Endothelial cell (in vitro differentiated cells): ENCODE measurements around the gene ALPI. TPM values are rescaled to one million over a fixed set of nuclear protein-coding genes. Genes with fewer than 3 reads are reported as not detected.

Experiments
- DNase-seq: peaks from one replicate; pipeline ENCODE4 v3.0.0; 2021; ENCODE audit warnings: low spot score
- H3K27ac Mint-ChIP-seq: one replicate; pipeline ENCODE4 v1.8.0; 2021; ENCODE audit warnings: mixed read lengths, inconsistent platforms; ENCODE audit not compliant: unreplicated experiment
- H3K27me3 Mint-ChIP-seq: one replicate; pipeline ENCODE4 v1.8.0; 2021; ENCODE audit warnings: mild to moderate bottlenecking, moderate library complexity, mixed read lengths, inconsistent platforms; ENCODE audit not compliant: unreplicated experiment
- H3K36me3 Mint-ChIP-seq: one replicate; pipeline ENCODE4 v1.8.0; 2021; ENCODE audit warnings: mild to moderate bottlenecking, low read depth, mixed read lengths, inconsistent platforms; ENCODE audit not compliant: unreplicated experiment
- H3K4me1 Mint-ChIP-seq: one replicate; pipeline ENCODE4 v1.8.0; 2021; ENCODE audit warnings: mild to moderate bottlenecking, mixed read lengths, inconsistent platforms; ENCODE audit not compliant: unreplicated experiment
- H3K4me3 Mint-ChIP-seq: one replicate; pipeline ENCODE4 v1.8.0; 2021; ENCODE audit warnings: mild to moderate bottlenecking, mixed read lengths, inconsistent platforms; ENCODE audit not compliant: unreplicated experiment
- H3K9me3 Mint-ChIP-seq: one replicate; pipeline ENCODE4 v1.8.0; 2021; ENCODE audit warnings: mixed read lengths, inconsistent platforms; ENCODE audit not compliant: unreplicated experiment
- total RNA-seq: library from RNA; stranded (reverse); fragmentation: NEBNext Ultra II Directional; extraction: Animal tissue kit (Norgen Biotek cat#: 25700); gene quantifications from one replicate; pipeline ENCODE4 v1.2.1, GENCODE V29; 2021; ENCODE audit not compliant: unreplicated experiment
- TF ChIP-seq, protein P1 (sequence below): fragments of 200-600 bp; sonication (generic); IDR thresholded peaks from one replicate; pipeline ENCODE4 v1.5.0; 2021; ENCODE audit warnings: antibody characterized with exemption; ENCODE audit not compliant: unreplicated experiment

The ALPI gene
- total RNA-seq, 1 donor from 2014 or later: not detected

DNA sequence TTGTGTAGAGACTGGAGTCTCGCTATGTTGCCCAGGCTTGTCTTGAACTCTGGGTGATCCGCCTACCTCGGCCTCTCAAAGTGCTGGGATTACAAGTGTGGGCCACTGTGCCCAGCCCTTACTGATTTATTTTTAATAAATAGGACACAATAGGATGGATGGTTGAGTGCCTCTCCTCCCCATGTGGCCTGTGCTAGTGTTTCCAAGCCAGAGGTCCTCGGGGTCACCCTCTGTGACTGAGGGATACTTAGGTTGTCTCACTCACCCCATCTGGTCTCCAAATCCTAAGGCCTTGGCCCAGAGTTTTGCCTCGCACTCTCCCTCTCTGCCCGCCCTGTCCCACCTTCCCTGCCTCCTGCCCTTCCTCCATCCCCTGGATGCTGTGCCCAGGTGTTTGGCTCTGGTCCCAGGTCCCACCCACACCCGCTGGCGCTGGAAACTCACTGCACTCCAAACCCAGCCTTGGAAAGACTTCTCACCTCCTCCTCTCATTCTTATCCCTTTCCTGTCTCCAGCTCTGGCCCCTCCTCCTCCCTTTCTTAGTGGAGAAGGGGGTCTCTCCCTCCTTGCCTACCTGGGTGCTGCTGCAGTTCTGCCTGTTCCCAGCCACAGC lies 36.4 kb downstream of the ALPI start:
- Mint-ChIP-seq H3K36me3 (no peaks in the 10 kb centered on the region), H3K27ac (no peak overlapping the region), H3K27me3 (peaks cover 18% of the 10 kb centered on the region), H3K4me1 (no peaks in the 10 kb centered on the region), H3K9me3 (no peaks in the 10 kb centered on the region), H3K4me3 (no peak overlapping the region)
- TF ChIP-seq, protein P1, sequence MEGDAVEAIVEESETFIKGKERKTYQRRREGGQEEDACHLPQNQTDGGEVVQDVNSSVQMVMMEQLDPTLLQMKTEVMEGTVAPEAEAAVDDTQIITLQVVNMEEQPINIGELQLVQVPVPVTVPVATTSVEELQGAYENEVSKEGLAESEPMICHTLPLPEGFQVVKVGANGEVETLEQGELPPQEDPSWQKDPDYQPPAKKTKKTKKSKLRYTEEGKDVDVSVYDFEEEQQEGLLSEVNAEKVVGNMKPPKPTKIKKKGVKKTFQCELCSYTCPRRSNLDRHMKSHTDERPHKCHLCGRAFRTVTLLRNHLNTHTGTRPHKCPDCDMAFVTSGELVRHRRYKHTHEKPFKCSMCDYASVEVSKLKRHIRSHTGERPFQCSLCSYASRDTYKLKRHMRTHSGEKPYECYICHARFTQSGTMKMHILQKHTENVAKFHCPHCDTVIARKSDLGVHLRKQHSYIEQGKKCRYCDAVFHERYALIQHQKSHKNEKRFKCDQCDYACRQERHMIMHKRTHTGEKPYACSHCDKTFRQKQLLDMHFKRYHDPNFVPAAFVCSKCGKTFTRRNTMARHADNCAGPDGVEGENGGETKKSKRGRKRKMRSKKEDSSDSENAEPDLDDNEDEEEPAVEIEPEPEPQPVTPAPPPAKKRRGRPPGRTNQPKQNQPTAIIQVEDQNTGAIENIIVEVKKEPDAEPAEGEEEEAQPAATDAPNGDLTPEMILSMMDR: no peak
- no peak for DNase-seq

DNA sequence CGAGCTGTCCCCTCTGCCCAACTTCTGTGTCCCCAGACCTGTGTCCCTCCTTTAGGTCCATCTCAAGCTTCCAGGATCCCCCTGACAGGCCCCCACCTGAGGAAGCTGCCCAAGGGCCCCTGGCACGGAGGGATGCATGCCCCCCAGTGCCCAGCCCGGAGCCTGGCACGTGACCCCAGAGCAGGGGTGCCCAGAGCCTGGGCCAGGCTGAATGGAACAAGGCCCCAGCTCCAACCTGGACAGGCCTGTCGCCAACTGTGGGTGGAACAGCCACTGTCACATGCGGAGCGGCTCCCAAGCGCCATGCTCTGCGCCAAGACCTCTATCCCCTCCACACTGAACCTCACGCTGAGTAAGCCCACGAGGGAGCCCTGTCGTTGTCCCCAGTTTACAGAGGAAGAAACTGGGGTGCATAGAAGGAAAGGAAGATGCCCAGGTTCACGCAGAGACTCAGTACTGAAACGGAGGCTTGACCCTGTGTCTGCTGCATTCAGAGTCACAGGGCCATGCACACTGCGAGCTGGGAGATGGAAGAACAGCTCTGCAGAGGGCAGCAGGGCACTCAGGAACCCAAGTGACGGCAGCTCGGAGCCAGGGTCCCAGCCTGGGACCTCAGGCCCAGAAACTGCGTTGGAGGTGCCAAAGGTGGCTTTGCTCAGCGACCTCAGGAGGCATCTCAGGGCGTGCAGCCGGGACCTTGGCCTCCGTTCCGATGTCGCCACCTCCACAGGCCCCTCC lies 37.2 kb downstream of the ALPI start:
- H3K27me3 Mint-ChIP-seq: peaks cover 15% of the 10 kb centered on the region
- H3K4me1 Mint-ChIP-seq: no peaks in the 10 kb centered on the region
- DNase-seq: no peak
- no peak overlapping the region for H3K4me3 Mint-ChIP-seq
- H3K9me3 Mint-ChIP-seq: no peaks in the 10 kb centered on the region
- H3K27ac Mint-ChIP-seq: no peak overlapping the region
- H3K36me3 Mint-ChIP-seq: no peaks in the 10 kb centered on the region
- TF ChIP-seq, protein P1: no peak

DNA sequence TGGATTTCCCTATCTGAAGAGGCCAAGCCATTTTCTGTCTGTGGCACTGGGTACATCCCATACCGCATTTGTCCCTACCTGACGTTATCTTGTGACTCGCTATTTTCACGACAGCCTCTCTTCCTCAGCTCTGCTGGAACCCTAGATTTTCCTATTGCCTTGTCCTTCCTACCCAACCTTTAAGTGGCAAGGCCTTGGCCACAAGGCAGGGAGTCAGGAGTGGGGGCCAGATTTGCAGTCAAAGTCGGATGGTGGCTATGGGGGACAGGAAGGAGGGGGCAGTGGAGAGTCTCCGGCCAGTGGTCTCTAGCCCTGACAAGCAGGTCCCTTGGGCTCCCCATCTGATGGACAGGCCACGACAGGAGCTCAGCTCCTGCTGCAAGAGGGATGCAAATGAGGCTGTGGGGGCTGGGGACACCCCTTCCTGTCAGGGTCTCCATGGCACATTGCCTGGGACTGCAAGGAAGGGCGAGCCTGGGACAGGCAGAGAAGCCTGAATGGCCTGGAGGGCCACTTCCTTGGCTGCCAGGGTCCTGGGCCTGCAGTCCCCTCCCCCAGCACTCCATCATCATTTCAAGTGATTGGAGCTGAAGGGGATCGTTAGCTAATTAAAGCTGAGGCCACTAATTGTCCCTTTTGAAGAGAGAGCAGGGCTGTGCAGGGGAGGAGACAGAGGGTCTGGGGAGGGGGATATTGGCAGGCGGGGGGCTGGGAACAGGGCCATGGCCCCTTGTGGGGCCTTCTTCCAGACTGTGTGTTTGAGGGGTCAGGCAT lies 37.9 kb downstream of the ALPI start:
- TF ChIP-seq, protein P1: no peak
- Mint-ChIP-seq H3K27ac (no peak overlapping the region), H3K9me3 (no peaks in the 10 kb centered on the region), H3K4me1 (no peaks in the 10 kb centered on the region), H3K4me3 (no peak overlapping the region), H3K36me3 (no peaks in the 10 kb centered on the region), H3K27me3 (peaks cover 11% of the 10 kb centered on the region)
- DNase-seq: no peak

DNA sequence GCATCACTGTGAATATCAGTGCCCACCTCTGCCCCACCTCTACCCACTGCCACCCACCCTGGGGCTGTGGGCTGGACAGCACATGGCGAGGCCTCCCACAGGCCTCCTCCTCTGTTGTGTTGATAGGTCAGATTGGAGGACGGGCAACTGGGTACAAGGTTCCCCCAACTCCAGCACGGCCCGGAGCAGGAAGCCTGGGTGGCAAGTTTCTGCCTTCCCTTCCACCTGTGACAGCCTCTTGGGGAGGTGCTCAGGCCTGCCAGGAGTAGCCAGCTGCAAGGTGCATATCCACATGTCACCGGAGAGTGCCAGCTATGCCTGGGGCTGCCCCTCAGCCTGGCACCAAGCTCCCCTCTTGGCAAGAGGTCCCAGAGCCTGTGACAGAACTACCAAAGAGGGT lies 38.6 kb downstream of the ALPI start:
- TF ChIP-seq, protein P1: no peak
- no peaks in the 10 kb centered on the region for H3K36me3 Mint-ChIP-seq
- no peaks in the 10 kb centered on the region for H3K9me3 Mint-ChIP-seq
- H3K4me3 Mint-ChIP-seq: no peak overlapping the region
- DNase-seq: no peak
- no peak overlapping the region for H3K27ac Mint-ChIP-seq
- peaks cover 7% of the 10 kb centered on the region for H3K27me3 Mint-ChIP-seq
- H3K4me1 Mint-ChIP-seq: no peaks in the 10 kb centered on the region
